Esophagus squamous epithelium (tissue), 4 donors: ENCODE data around the gene PICK1.

ENCODE experiments used
- CTCF ChIP-seq, 6 experiments: fragments of 450-650 bp in 4 of 6; fragments of 200-600 bp in 2 of 6; sonication (generic) in 2 of 6; IDR thresholded peaks; one replicate each; pipeline ENCODE4 v1.5.1; 2016 to 2019; ENCODE audit warnings: antibody characterized with exemption in 6 of 6, mild to moderate bottlenecking in 4 of 6, moderate library complexity in 4 of 6
- POLR2A ChIP-seq, 4 donors: fragments of 450-650 bp; IDR thresholded peaks; one replicate each; pipeline ENCODE4 v1.6.1; 2017; ENCODE audit warnings: antibody characterized with exemption in 4 of 4, mild to moderate bottlenecking in 4 of 4, moderate library complexity in 3 of 4

GRCh38 chr22:38086942-38087341 lies 29.7 kb downstream of the PICK1 start:
- TF ChIP-seq CTCF (IDR thresholded peaks at IDR 0.05) (no peak), POLR2A (IDR thresholded peaks at IDR 0.05) (no peak)
